Osteoblast (primary cell): Measurements from ENCODE around the gene GLMN. TPM values are rescaled to one million over a fixed set of nuclear protein-coding genes. Genes with fewer than 3 reads are reported as not detected.

ENCODE experiments used
- DNase-seq: peaks from one replicate; pipeline ENCODE4 v3.0.0; 2011; ENCODE audit warnings: low spot score, mixed read lengths; ENCODE audit not compliant: insufficient read length; ENCODE audit errors: missing footprints
- H2AFZ ChIP-seq: 2 replicates; pipeline ENCODE4 v1.6.0; 2011; ENCODE audit warnings: mild to moderate bottlenecking, low read length
- H3K27ac ChIP-seq: 2 replicates; pipeline ENCODE4 v1.5.1; 2011; ENCODE audit warnings: mild to moderate bottlenecking, low read depth, low read length, moderate library complexity
- H3K27me3 ChIP-seq: 2 replicates; pipeline ENCODE4 v1.6.0; 2012; ENCODE audit warnings: mild to moderate bottlenecking, control low read depth, inconsistent platforms, low read length, moderate library complexity; ENCODE audit not compliant: insufficient read depth
- H3K36me3 ChIP-seq: 2 replicates; pipeline ENCODE4 v1.5.1; 2011; ENCODE audit warnings: mild to moderate bottlenecking, low read length, control low read depth, moderate library complexity; ENCODE audit not compliant: insufficient read depth
- H3K4me1 ChIP-seq: 2 replicates; pipeline ENCODE4 v1.5.1; 2011; ENCODE audit warnings: mild to moderate bottlenecking, low read length, control low read depth, moderate library complexity; ENCODE audit not compliant: insufficient read depth
- H3K4me2 ChIP-seq: 2 replicates; pipeline ENCODE4 v1.6.0; 2011; ENCODE audit warnings: mild to moderate bottlenecking, low read length; ENCODE audit not compliant: insufficient read depth
- H3K4me3 ChIP-seq: fragments of 200-600 bp; sonication (generic); 3 replicates; pipeline ENCODE4 v1.5.1; 2012; ENCODE audit warnings: mild to moderate bottlenecking, low read length, inconsistent platforms; ENCODE audit not compliant: insufficient read depth
- H3K79me2 ChIP-seq: 2 replicates; pipeline ENCODE4 v1.6.0; 2012; ENCODE audit warnings: mild to moderate bottlenecking, low read length, control low read depth, inconsistent platforms; ENCODE audit not compliant: insufficient read depth
- H3K9me3 ChIP-seq: 2 replicates; pipeline ENCODE4 v1.5.1; 2011; ENCODE audit warnings: low read depth, low read length, control low read depth
- H4K20me1 ChIP-seq: 2 replicates; pipeline ENCODE4 v1.6.0; 2012; ENCODE audit warnings: mild to moderate bottlenecking, low read length, control low read depth; ENCODE audit not compliant: insufficient read depth
- total RNA-seq: library from RNA; depleted of rRNA; stranded (reverse); fragments of >200 nt; gene quantifications from 2 replicates; pipeline ENCODE4 v1.2.3, GENCODE V29; 2012
- TF ChIP-seq, protein P1 (sequence below): IDR thresholded peaks from 2 replicates; pipeline ENCODE4 v1.5.1; 2011; ENCODE audit warnings: mild to moderate bottlenecking, low read depth, low read length, moderate library complexity; ENCODE audit errors: extremely low read depth

Gene GLMN, protein sequence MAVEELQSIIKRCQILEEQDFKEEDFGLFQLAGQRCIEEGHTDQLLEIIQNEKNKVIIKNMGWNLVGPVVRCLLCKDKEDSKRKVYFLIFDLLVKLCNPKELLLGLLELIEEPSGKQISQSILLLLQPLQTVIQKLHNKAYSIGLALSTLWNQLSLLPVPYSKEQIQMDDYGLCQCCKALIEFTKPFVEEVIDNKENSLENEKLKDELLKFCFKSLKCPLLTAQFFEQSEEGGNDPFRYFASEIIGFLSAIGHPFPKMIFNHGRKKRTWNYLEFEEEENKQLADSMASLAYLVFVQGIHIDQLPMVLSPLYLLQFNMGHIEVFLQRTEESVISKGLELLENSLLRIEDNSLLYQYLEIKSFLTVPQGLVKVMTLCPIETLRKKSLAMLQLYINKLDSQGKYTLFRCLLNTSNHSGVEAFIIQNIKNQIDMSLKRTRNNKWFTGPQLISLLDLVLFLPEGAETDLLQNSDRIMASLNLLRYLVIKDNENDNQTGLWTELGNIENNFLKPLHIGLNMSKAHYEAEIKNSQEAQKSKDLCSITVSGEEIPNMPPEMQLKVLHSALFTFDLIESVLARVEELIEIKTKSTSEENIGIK
- 10.9 and 15.0 TPM in 2 replicates for total RNA-seq

DNA sequence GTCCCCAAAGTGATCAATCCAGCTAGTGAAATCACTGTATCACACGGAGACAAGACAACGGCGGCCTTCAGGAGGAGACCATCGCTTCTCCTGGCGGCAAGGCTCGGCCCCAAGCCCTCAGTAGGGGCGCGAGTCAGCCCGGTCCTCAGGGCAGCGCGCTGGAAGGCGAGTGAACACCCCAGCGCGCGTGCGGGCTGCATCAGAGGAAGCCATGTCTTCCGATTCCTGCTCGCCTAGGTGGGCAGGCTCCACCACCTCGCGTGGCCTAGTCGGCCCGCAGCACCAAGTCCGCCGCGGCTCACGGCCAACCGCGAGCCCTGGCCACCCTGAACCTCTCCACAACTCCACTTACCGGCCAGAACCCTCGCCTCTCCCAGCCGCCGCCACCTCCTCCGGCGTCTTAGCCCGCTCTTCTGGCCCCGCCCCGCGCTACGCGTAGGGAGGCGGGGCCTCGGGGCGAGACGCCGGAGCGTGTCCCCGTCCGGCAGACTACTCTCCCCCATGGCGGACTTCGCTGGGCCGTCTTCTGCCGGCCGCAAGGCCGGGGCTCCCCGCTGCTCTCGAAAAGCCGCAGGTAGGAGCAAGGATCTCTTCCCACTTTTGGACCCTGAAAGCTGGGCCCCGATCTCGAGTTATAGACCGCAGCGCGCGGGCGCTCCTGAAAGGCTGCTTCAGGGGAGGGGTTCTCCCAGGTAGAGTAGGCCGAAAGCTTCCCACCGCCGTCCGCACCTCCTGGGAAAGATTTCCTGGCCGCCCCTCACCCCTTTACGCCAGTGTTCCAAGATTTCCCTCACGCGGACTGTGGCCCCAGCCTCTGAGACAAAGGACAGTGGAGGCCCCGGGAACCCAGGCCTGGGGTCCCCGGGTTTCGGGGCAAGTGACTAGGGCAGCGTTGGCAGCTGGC, at the start of gene GLMN, which contains the start of gene RPAP2:
Gene GLMN (minus strand): TSS at position 415 of the 904 bp plus-strand sequence. CDS start 988 bp downstream, outside the sequence.
Gene RPAP2 (plus strand): TSS at position 487 of the 904 bp plus-strand sequence. CDS start 15 bp downstream, at position 502.
- Histone ChIP-seq H2AFZ (peak within 1 kb of the TSS; percentile 99), H3K36me3 (peaks cover 13% of the 10 kb centered on the region), H3K4me1 (peaks cover 10% of the 10 kb centered on the region), H3K27me3 (no peaks in the 10 kb centered on the region), H4K20me1 (no peaks in the 10 kb centered on the region), H3K4me2 (peak within 1 kb of the TSS; percentile 94), H3K27ac (peak within 1 kb of the TSS; percentile 91), H3K4me3 (peak within 1 kb of the TSS; percentile 97), H3K9me3 (no peaks in the 10 kb centered on the region), H3K79me2 (peaks cover 31% of the 10 kb centered on the region)
- TF ChIP-seq, protein P1, sequence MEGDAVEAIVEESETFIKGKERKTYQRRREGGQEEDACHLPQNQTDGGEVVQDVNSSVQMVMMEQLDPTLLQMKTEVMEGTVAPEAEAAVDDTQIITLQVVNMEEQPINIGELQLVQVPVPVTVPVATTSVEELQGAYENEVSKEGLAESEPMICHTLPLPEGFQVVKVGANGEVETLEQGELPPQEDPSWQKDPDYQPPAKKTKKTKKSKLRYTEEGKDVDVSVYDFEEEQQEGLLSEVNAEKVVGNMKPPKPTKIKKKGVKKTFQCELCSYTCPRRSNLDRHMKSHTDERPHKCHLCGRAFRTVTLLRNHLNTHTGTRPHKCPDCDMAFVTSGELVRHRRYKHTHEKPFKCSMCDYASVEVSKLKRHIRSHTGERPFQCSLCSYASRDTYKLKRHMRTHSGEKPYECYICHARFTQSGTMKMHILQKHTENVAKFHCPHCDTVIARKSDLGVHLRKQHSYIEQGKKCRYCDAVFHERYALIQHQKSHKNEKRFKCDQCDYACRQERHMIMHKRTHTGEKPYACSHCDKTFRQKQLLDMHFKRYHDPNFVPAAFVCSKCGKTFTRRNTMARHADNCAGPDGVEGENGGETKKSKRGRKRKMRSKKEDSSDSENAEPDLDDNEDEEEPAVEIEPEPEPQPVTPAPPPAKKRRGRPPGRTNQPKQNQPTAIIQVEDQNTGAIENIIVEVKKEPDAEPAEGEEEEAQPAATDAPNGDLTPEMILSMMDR = no peak
- DNase-seq = peak; percentile 92

DNA sequence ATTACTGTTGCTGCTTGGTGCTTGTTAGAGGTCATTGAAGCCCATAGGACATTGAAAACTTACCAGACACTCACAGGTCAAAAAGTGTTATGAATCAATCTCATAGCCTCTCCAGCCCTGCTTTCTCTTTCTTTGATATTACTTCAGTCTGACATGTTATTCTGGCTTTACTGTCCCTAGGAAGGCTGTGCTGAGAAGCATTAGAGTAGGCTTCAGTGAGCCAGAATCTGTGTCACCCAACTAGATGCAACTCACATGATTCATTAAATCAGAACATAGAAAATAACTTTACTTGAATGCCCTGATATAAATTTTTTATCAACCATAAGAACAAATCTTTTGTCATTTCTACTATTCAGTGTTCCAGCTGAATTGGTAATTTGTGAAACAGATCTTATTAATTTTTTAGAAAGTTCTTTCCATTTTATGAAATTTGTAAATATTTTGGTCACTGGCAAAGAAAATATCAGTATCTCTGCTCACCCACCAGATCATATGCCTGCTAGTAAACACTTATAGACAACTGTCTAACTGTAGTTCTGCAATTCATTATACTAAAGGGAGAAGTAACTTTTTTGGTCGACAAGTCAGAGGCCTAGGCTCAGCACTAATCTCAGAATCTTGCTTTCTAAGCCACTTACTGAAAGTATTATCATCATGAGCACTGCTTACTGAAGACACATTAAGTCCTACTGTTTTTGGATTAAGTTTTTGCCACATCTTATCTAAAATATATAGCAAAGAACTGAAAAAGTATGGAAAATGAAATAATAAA, 48.3 kb upstream of the GLMN start:
- DNase-seq = no peak
- H3K4me3 ChIP-seq = no peak overlapping the region
- H3K9me3 ChIP-seq = no peaks in the 10 kb centered on the region
- H3K4me1 ChIP-seq = no peaks in the 10 kb centered on the region
- no peak overlapping the region for H3K27ac ChIP-seq
- no peaks in the 10 kb centered on the region for H3K27me3 ChIP-seq
- no peaks in the 10 kb centered on the region for H3K79me2 ChIP-seq
- no peak overlapping the region for H2AFZ ChIP-seq
- H3K4me2 ChIP-seq = no peak overlapping the region
- H4K20me1 ChIP-seq = no peaks in the 10 kb centered on the region
- TF ChIP-seq, protein P1 = no peak
- peaks cover 19% of the 10 kb centered on the region for H3K36me3 ChIP-seq

DNA sequence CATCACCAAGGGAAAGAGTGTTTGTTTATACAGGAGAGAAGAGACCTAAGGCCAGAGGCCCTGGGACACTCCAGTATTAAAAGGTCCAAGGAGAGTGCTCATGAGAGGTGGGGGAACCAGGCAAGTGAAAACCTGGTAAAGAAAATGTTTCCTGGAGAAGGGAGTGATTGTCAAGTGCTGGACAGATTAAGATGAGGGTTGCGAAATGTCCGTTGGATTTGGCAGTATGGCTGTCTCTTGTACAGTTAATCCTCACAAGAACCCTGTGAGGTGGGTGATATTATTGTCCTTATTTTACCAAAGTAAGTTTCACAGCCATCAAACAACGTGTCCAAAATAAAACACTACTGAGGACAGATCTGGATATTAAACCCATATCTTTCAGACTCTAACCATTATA, 44.3 kb upstream of the GLMN start:
- no peak overlapping the region for H2AFZ ChIP-seq
- no peaks in the 10 kb centered on the region for H3K9me3 ChIP-seq
- no peak overlapping the region for H3K27ac ChIP-seq
- no peak for DNase-seq
- H3K4me1 ChIP-seq = no peaks in the 10 kb centered on the region
- H3K27me3 ChIP-seq = no peaks in the 10 kb centered on the region
- peaks cover 6% of the 10 kb centered on the region for H3K36me3 ChIP-seq
- no peaks in the 10 kb centered on the region for H3K79me2 ChIP-seq
- H3K4me2 ChIP-seq = no peak overlapping the region
- TF ChIP-seq, protein P1 = no peak
- no peak overlapping the region for H3K4me3 ChIP-seq
- H4K20me1 ChIP-seq = no peaks in the 10 kb centered on the region
